Measurements from ENCODE around the gene ADAMTS2.

GRCh38 chr5:179165421-179166170 is 179.7 kb downstream of the ADAMTS2 start:
- TF ChIP-seq POLR2A (IDR thresholded peaks at IDR 0.05; ENCODE audit: low read depth, low read length) (no peak), CTCF (IDR thresholded peaks at IDR 0.05; ENCODE audit: extremely low read depth in 1 of 2, insufficient read depth in 1 of 2, low read depth in 1 of 2, low read length in 2 of 2) (no peak), FOS (IDR thresholded peaks at IDR 0.05; ENCODE audit: borderline replicate concordance, insufficient read depth, low read length) (no peak), JUN (IDR thresholded peaks at IDR 0.05; ENCODE audit: borderline replicate concordance, insufficient read depth, insufficient read length, low read depth) (no peak), POLR2AphosphoS5 (IDR thresholded peaks at IDR 0.05; ENCODE audit: insufficient read depth, low read depth, low read length) (no peak), EZH2 (IDR thresholded peaks at IDR 0.05; ENCODE audit: borderline replicate concordance, low read depth, low read length, severe bottlenecking) (no peak), MAX (IDR thresholded peaks at IDR 0.05; ENCODE audit: insufficient read depth, insufficient read length) (no peak), MYC (IDR thresholded peaks at IDR 0.05; ENCODE audit: low read depth, low read length) (no peak), GATA2 (IDR thresholded peaks at IDR 0.05; ENCODE audit: insufficient read depth, insufficient read length, low read depth, low read length) (no peak)
